GM10266 (cell line): Measurements from ENCODE around the gene PDE7B.

Experiments used
- DNase-seq: peaks from one replicate; pipeline ENCODE4 v3.0.0; 2012; ENCODE audit errors: extremely low spot score
- CTCF ChIP-seq: IDR thresholded peaks from 2 replicates; pipeline ENCODE4 v1.5.1; 2012; ENCODE audit warnings: mild to moderate bottlenecking, low read depth; ENCODE audit not compliant: control insufficient read depth, insufficient read depth; ENCODE audit errors: missing control alignments

Gene PDE7B

GRCh38 chr6:135850882-135851281 lies 619 bp upstream of the PDE7B start:
- no peak for TF ChIP-seq CTCF
- DNase-seq, result no peak

- DNase-seq, result no peak
- no peak for TF ChIP-seq CTCF
Measured at GRCh38 chr6:135852746-135853145, 1.2 kb downstream of the PDE7B start.

- no peak for DNase-seq
- no peak for TF ChIP-seq CTCF
Measured at GRCh38 chr6:135853227-135853626, 1.7 kb downstream of the PDE7B start.

GRCh38 chr6:135853986-135854385 lies 2.5 kb downstream of the PDE7B start:
- no peak for DNase-seq
- no peak for TF ChIP-seq CTCF

GRCh38 chr6:135854799-135855198 lies 3.3 kb downstream of the PDE7B start:
- no peak for TF ChIP-seq CTCF
- no peak for DNase-seq

- TF ChIP-seq CTCF, result no peak
- no peak for DNase-seq
Measured at GRCh38 chr6:135858931-135859330, 7.4 kb downstream of the PDE7B start.

GRCh38 chr6:135860361-135860760 lies 8.9 kb downstream of the PDE7B start:
- no peak for TF ChIP-seq CTCF
- no peak for DNase-seq
